HG03342 (cell line): ENCODE results near the gene SMIM36.
A peak's percentile ranks its signal among the peaks of the same experiment; 100 is the strongest.
"Not testable (repeated sequence)": the region's sequence is repeated elsewhere in the genome, so short reads cannot be mapped to it uniquely, and the experiment has no call there.

Experiments used
- ATAC-seq: cut with Tn5 transposase; IDR thresholded peaks from one replicate; pipeline ENCODE4 v1.9.1; 2021; ENCODE audit warnings: mild to moderate bottlenecking, moderate library complexity; ENCODE audit not compliant: unreplicated experiment

Gene SMIM36

GRCh38 chr17:55507669-55508068 is 3.6 kb downstream of the SMIM36 start:
- not testable (repeated sequence) for ATAC-seq

GRCh38 chr17:55501626-55502025 is 9.6 kb downstream of the SMIM36 start:
- ATAC-seq: not testable (repeated sequence)

DNA sequence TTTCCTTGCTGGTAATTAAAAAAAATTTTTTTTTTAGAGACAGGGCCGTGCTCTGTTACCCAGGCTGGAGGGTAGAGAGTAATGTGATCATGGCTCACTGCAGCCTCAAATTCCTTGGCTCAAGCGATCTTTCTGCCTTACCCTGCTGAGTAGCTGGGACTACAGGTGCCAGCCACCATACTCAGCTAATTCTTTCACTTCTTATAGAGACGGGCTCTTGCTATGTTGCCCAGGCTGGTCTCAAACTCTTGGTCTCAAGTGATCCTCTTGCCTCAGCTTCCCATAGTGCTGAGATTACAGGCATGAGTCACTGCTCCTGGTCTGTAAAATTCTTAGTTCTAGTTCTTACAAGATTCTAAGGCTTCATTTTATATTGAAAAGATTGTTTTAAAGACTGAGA is 11.1 kb downstream of the SMIM36 start:
- no peak for ATAC-seq

- no peak for ATAC-seq
Measured at GRCh38 chr17:55496094-55496881, 15.0 kb downstream of the SMIM36 start.

- ATAC-seq: no peak
Measured at GRCh38 chr17:55495239-55495638, 16.0 kb downstream of the SMIM36 start.

DNA sequence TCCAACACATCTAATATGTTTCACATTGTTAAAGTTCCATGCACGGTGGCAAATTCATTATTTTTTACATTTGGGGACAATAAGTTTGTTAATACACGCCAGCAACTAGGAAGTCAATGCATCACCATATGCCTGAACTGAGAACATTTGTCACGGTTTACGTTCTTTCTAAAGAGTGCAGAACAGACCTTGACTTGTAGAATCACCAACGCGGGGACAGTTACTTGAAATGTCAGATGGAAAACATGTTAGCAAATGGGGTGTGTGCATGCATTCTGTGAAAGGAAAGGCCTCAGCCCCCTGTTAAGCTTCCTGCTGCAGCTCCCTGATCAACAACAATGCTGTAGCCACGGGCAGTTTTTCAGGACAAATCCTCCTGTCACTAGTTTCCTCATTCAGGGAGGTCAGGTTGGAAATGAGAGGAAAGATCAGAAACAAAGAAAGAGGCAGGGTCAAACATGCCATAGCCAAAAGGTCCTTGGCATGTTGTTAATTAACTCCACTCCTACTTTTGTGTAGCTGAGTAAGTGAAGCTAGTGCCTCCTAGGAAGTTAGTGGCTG is 18.4 kb downstream of the SMIM36 start:
- ATAC-seq: no peak

- ATAC-seq: no peak
Measured at GRCh38 chr17:55490376-55490775, 20.9 kb downstream of the SMIM36 start.

DNA sequence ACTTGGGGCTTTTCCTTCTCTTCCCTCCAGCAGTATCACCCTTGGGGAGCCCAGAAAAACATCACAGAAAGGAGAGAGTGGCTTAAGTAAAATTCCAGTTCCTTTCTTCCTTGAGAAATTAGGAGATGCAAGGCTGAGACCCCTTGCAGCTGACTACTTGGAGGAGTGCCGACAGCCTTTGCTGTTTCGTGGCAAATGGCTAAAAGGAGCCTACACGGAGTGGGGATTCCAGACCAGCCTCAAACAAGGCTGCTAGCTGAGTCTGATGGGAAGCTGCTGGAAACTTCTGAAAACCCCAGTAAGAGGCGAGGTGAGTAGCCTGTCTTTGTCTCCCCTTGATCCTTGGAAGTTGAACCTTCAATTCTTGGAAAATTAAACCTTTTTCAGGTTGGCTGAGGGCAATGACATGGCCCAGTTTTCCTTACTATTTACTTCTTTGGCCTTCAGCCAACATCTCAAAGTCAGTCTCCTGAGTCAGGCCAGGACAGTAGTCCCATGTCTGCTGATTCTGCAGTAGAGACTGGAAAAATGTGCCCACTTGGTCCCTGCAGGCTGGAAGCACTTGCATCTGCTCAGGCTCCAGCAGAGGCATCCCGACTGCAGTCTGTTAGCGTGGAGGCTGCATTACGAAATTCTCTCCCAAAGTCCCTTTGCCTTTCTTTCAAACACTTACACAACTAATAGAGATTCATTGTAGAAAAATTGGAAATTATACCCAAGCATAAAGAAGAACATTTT is 23.4 kb downstream of the SMIM36 start:
- ATAC-seq: no peak

DNA sequence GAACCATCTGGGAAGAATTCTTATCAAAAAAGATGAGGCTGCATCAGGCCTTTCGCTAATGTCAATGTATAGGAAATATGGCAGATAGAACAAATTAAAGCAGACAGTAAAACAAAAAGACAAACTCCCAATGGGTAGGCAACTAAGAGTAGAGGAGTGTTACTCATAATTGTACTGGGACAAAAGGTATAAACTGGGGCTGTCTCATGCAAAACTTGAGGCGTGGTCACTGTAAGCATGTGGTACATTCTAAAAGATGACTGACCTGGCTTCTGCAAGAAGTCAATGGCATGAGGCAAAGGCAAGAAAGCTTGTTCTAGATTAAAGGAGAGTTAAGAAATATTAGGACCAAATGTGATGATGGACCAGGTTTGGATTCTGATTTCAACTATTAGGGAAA is 26.7 kb downstream of the SMIM36 start:
- no peak for ATAC-seq

DNA sequence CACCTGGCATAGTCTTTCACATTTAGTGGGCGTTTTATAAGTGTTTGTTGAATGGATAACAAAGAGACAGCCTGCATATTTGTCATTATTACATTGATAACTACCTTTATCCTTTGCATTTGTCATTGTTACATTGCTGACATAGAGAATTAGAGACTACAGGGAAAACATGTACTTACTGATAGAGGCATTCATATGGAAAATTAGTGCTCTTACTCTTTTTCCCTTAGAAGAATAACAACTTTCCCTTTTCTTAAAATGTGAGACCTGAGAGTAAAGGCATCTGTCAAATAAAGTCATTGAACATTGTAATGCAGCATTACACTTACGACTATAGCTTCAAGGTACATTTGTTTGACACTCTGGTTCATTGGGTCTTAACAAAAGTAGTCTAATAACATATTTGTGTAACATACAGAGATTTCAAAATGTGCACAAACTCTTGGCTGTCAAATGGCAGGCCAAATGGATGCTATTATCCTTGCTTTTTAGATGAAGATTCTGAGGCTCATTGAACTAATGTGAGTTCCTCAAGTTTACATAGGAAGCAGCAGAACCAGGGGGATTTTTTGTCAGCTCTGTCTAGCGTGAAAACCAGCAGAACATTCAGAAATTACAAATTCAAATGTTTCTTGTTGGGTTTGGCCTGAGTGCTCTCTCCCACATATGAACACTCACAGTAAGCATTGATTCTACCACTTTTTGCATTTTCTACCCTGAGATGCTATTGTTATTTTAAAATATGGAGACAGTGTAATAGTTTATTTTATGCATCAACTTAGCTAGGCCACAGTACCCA is 28.5 kb downstream of the SMIM36 start:
- ATAC-seq: no peak

- no peak for ATAC-seq
Measured at GRCh38 chr17:55480631-55481315, 30.5 kb downstream of the SMIM36 start.

- no peak for ATAC-seq
Measured at GRCh38 chr17:55479903-55480302, 31.3 kb downstream of the SMIM36 start.

DNA sequence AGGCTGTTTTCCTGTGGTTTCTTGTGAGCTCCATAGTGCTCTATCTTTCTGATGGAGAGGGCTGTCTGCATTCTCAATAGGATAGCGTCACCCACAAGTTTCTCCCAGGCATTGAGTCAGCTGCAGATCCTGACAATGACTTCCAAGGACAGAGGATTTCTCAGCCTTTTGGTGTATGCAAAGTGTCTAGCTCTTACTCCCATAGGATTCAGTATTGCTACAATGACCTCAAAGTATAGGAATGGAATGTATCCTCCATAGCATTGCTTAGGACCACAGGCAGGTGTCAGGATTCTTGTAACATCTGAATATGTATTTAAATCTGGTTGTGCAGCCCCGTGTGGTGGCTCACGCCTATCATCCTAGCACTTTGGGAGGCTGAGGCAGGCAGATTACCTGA is 32.3 kb downstream of the SMIM36 start:
- no peak for ATAC-seq

GRCh38 chr17:55466671-55467070 is 44.6 kb downstream of the SMIM36 start:
- ATAC-seq: no peak

DNA sequence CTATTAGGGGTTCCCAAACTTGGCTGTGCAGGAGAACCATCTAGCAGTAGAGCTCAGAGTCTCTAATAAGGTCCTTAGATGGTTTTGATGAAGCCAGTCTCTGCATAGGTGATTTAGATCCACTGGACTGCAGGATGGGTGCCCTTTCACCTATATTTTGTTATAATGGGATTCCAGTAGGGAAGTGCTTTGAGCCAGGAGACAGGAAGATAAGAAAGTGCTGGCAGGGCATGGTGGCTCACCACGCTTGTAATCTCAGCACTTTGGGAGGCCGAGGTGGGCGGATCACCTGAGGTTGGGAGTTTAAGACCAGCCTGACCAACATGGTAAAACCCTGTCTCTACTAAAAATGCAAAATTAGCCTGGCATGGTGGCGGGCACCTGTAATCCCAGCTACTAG is 45.5 kb downstream of the SMIM36 start:
- ATAC-seq: not testable (repeated sequence)

DNA sequence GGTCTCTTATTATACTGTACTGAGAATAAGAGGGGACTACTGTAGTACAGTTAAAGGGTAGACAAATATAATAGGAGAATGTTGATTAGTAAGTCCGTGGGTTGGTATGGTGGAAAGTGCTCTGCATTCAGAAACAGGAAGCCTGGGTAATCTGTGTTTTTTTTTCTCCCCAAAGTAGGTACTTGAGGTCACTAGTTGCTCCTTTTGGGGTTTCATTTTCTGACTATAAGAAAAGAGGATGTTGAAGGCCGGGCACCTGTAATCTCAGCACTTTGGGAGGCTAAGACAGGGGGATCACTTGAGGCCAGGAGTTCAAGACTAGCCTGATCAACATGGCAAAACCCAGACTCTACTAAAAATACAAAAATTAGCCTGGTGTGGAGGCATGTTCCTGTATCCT is 47.7 kb downstream of the SMIM36 start:
- ATAC-seq: peak; percentile 50

DNA sequence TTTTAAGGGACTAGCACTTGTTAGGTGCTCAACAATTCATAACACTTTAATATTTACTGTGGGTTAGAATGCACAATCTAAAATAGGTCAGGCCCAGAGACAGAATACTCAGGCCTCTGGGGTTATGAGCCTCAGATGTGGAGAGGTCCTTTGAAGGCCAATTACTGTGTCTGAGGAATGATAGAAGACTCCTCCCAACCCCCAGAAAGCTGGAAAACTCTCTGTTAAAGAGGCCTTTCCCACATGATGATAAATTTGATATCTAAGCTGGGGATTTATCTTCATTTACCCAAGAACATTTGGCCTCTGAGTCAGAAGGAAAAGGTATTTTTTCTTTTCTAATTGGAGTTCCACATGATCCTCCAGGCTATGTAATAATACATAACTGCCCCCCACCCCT is 48.5 kb downstream of the SMIM36 start:
- no peak for ATAC-seq

GRCh38 chr17:55462234-55462633 is 49.0 kb downstream of the SMIM36 start:
- no peak for ATAC-seq

DNA sequence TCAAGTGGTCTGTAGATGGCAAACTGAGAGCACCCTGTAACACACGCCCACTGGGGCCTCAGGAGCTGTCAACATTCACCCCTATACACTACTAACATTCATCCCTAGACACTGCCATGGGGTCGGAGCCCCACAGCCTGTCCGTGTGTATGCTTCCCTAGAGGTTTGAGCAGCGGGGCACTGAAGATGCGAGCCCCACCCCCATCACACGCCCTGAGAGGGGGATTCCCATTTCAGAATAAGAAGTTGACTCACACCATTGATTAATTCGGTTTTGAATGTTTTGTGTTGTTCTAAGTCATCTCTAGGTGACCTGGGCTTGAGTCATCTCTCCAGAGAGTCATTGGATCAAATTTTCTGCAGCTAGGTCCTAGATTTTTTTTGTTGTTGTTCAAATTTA is 52.3 kb downstream of the SMIM36 start:
- peak; percentile 71 for ATAC-seq

DNA sequence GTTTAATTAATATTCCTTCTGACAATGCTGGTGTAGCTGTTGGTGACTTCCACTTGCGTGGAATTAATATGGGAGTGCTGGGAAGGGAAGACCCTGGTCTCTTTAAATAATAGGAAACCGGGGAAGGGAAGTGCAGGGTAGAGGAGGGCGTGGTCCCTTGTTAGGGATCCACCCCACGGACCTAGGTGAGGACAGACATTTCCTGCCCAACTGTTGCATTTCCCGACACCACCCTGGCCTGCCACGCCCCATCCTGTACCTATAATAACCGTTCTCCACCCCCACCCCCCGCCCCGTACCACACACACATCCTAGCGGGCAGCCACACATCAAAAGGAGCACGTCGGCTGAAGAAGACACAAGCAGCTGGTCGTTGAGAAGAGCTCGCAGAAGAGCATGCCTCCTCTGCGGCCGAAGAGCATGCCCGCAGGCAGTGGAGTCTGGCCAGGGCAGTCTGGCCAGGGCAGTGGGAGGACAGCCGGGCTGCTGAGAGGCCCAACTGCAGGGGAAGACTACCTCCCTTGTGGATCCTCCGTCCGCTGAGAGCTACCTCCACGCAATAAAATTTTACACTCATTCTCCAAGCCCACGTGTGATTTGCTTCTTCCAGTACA is 52.9 kb downstream of the SMIM36 start:
- ATAC-seq: no peak
